Stimulated activated memory B cell treated with anti-CD40 and anti-IgM and Interleukin-4, amounts not matched to agents 10 μg/mL and 1 μg/mL and 100 μg/mL, for 72 hours (primary cell): Measurements from ENCODE around the gene DCDC2B.

ENCODE experiments used
- ATAC-seq: fragments of 150-1000 bp; cut with Tn5 transposase; 2 replicates; pipeline ENCODE4 v1.10.0; 2021
- H3K27ac Mint-ChIP-seq: one replicate; pipeline ENCODE4 v1.8.0; 2022; ENCODE audit warnings: mild to moderate bottlenecking, mixed read lengths
- H3K27me3 Mint-ChIP-seq: one replicate; pipeline ENCODE4 v1.8.0; 2022; ENCODE audit warnings: mixed read lengths
- H3K36me3 Mint-ChIP-seq: one replicate; pipeline ENCODE4 v1.8.0; 2022; ENCODE audit warnings: mixed read lengths
- H3K4me1 Mint-ChIP-seq: one replicate; pipeline ENCODE4 v1.8.0; 2022; ENCODE audit warnings: mixed read lengths
- H3K4me3 Mint-ChIP-seq: one replicate; pipeline ENCODE4 v1.8.0; 2022; ENCODE audit warnings: mild to moderate bottlenecking, moderate library complexity, mixed read lengths
- H3K9me3 Mint-ChIP-seq: one replicate; pipeline ENCODE4 v1.8.0; 2022; ENCODE audit warnings: mixed read lengths

Gene DCDC2B

GRCh38 chr1:32186077-32186476, 22.8 kb upstream of the DCDC2B start:
- no peak overlapping the region for H3K4me3 Mint-ChIP-seq
- peaks cover 64% of the 10 kb centered on the region for H3K36me3 Mint-ChIP-seq
- no peak for ATAC-seq
- no peaks in the 10 kb centered on the region for H3K9me3 Mint-ChIP-seq
- H3K27ac Mint-ChIP-seq = no peak overlapping the region
- H3K4me1 Mint-ChIP-seq = peaks cover 47% of the 10 kb centered on the region
- H3K27me3 Mint-ChIP-seq = no peaks in the 10 kb centered on the region

- no peak for ATAC-seq
- peaks cover 42% of the 10 kb centered on the region for H3K4me1 Mint-ChIP-seq
- H3K27me3 Mint-ChIP-seq = no peaks in the 10 kb centered on the region
- H3K9me3 Mint-ChIP-seq = no peaks in the 10 kb centered on the region
- H3K36me3 Mint-ChIP-seq = peaks cover 64% of the 10 kb centered on the region
- H3K4me3 Mint-ChIP-seq = no peak overlapping the region
- H3K27ac Mint-ChIP-seq = no peak overlapping the region
Observed at GRCh38 chr1:32186491-32186890, 22.4 kb upstream of the DCDC2B start.

- no peak overlapping the region for H3K4me3 Mint-ChIP-seq
- no peaks in the 10 kb centered on the region for H3K9me3 Mint-ChIP-seq
- H3K27me3 Mint-ChIP-seq = no peaks in the 10 kb centered on the region
- H3K27ac Mint-ChIP-seq = no peak overlapping the region
- peaks cover 31% of the 10 kb centered on the region for H3K4me1 Mint-ChIP-seq
- ATAC-seq = no peak
- peaks cover 66% of the 10 kb centered on the region for H3K36me3 Mint-ChIP-seq
Observed at GRCh38 chr1:32187850-32188249, 21.0 kb upstream of the DCDC2B start.

- Mint-ChIP-seq H3K4me3 (no peak overlapping the region), H3K4me1 (peaks cover 22% of the 10 kb centered on the region), H3K36me3 (peaks cover 79% of the 10 kb centered on the region), H3K27ac (no peak overlapping the region), H3K9me3 (no peaks in the 10 kb centered on the region), H3K27me3 (no peaks in the 10 kb centered on the region)
- ATAC-seq = no peak
Observed at GRCh38 chr1:32192220-32192948, 16.5 kb upstream of the DCDC2B start.

GRCh38 chr1:32194984-32195383, 13.9 kb upstream of the DCDC2B start:
- H3K27ac Mint-ChIP-seq = no peak overlapping the region

GRCh38 chr1:32195531-32195930, 13.4 kb upstream of the DCDC2B start:
- ATAC-seq = no peak
- Mint-ChIP-seq H3K9me3 (no peaks in the 10 kb centered on the region), H3K36me3 (peaks cover 75% of the 10 kb centered on the region), H3K4me3 (no peak overlapping the region), H3K4me1 (peaks cover 45% of the 10 kb centered on the region), H3K27me3 (no peaks in the 10 kb centered on the region), H3K27ac (no peak overlapping the region)

More at GRCh38 chr1:32194984-32195383, 13.9 kb upstream of the DCDC2B start:
- Mint-ChIP-seq H3K27me3 (no peaks in the 10 kb centered on the region), H3K36me3 (peaks cover 78% of the 10 kb centered on the region), H3K9me3 (no peaks in the 10 kb centered on the region), H3K4me1 (peaks cover 39% of the 10 kb centered on the region), H3K4me3 (no peak overlapping the region)
- ATAC-seq = no peak

- Mint-ChIP-seq H3K4me3 (no peak overlapping the region), H3K27ac (peak overlapping the region; percentile 30), H3K27me3 (no peaks in the 10 kb centered on the region), H3K36me3 (peaks cover 71% of the 10 kb centered on the region), H3K4me1 (peaks cover 46% of the 10 kb centered on the region), H3K9me3 (no peaks in the 10 kb centered on the region)
- ATAC-seq = no peak
Observed at GRCh38 chr1:32195972-32196823, 12.7 kb upstream of the DCDC2B start.

GRCh38 chr1:32197074-32197473, 11.8 kb upstream of the DCDC2B start:
- Mint-ChIP-seq H3K4me3 (no peak overlapping the region), H3K27ac (peak overlapping the region; percentile 30), H3K9me3 (no peaks in the 10 kb centered on the region), H3K36me3 (peaks cover 68% of the 10 kb centered on the region), H3K4me1 (peaks cover 55% of the 10 kb centered on the region), H3K27me3 (no peaks in the 10 kb centered on the region)
- ATAC-seq = no peak

GRCh38 chr1:32197837-32198236, 11.1 kb upstream of the DCDC2B start:
- H3K9me3 Mint-ChIP-seq = no peaks in the 10 kb centered on the region
- H3K27me3 Mint-ChIP-seq = no peaks in the 10 kb centered on the region
- H3K4me3 Mint-ChIP-seq = no peak overlapping the region
- ATAC-seq = no peak
- H3K4me1 Mint-ChIP-seq = peaks cover 62% of the 10 kb centered on the region
- peaks cover 66% of the 10 kb centered on the region for H3K36me3 Mint-ChIP-seq
- H3K27ac Mint-ChIP-seq = peak overlapping the region; percentile 75

GRCh38 chr1:32198237-32199042, 10.4 kb upstream of the DCDC2B start:
- peaks cover 68% of the 10 kb centered on the region for H3K4me1 Mint-ChIP-seq
- no peaks in the 10 kb centered on the region for H3K27me3 Mint-ChIP-seq
- peak overlapping the region; percentile 52 for H3K4me3 Mint-ChIP-seq
- no peaks in the 10 kb centered on the region for H3K9me3 Mint-ChIP-seq
- no peak for ATAC-seq
- H3K36me3 Mint-ChIP-seq = peaks cover 60% of the 10 kb centered on the region
- H3K27ac Mint-ChIP-seq = peak overlapping the region; percentile 75

GRCh38 chr1:32199043-32199716, 9.7 kb upstream of the DCDC2B start:
- Mint-ChIP-seq H3K4me3 (peak overlapping the region; percentile 92), H3K36me3 (peaks cover 57% of the 10 kb centered on the region), H3K9me3 (no peaks in the 10 kb centered on the region), H3K27me3 (no peaks in the 10 kb centered on the region), H3K4me1 (peaks cover 75% of the 10 kb centered on the region), H3K27ac (peak overlapping the region; percentile 75)
- ATAC-seq = no peak

- H3K36me3 Mint-ChIP-seq = peaks cover 54% of the 10 kb centered on the region
- no peaks in the 10 kb centered on the region for H3K27me3 Mint-ChIP-seq
- peak overlapping the region; percentile 91 for H3K27ac Mint-ChIP-seq
- H3K4me3 Mint-ChIP-seq = peak overlapping the region; percentile 92
- peaks cover 80% of the 10 kb centered on the region for H3K4me1 Mint-ChIP-seq
- no peak for ATAC-seq
- H3K9me3 Mint-ChIP-seq = no peaks in the 10 kb centered on the region
Observed at GRCh38 chr1:32199717-32200072, 9.2 kb upstream of the DCDC2B start.

- Mint-ChIP-seq H3K4me1 (peaks cover 82% of the 10 kb centered on the region), H3K27ac (peak within 1 kb of the TSS; percentile 91), H3K9me3 (no peaks in the 10 kb centered on the region), H3K27me3 (no peaks in the 10 kb centered on the region), H3K4me3 (peak within 1 kb of the TSS; percentile 92), H3K36me3 (peaks cover 46% of the 10 kb centered on the region)
- ATAC-seq = peak; percentile 71
Observed at GRCh38 chr1:32200226-32201010, 8.5 kb upstream of the DCDC2B start, which contains the start of gene CCDC28B. Gene CCDC28B, plus strand, starts transcription at chr1:32200595. Its CDS starts 1,341 bp downstream, at chr1:32201936.
